HG03103 (cell line): ENCODE data around the gene CANT1.
"Not testable (repeated sequence)": the region's sequence is repeated elsewhere in the genome, so short reads cannot be mapped to it uniquely, and the experiment has no call there.

Experiments
- ATAC-seq: cut with Tn5 transposase; IDR thresholded peaks from one replicate; pipeline ENCODE4 v1.9.1; 2021; ENCODE audit warnings: low read depth; ENCODE audit not compliant: unreplicated experiment

CANT1 gene

GRCh38 chr17:79028496-79029326 lies 19.1 kb upstream of the CANT1 start:
- no peak for ATAC-seq

GRCh38 chr17:79027925-79028491 lies 18.4 kb upstream of the CANT1 start:
- ATAC-seq, result no peak

GRCh38 chr17:79027274-79027924 lies 17.8 kb upstream of the CANT1 start:
- ATAC-seq, result no peak

- no peak for ATAC-seq
These were observed 17.1 kb upstream of the CANT1 start for GRCh38 chr17:79026376-79027273.

GRCh38 chr17:79024901-79025737 lies 15.6 kb upstream of the CANT1 start:
- ATAC-seq, result no peak

GRCh38 chr17:79023886-79024771 lies 14.6 kb upstream of the CANT1 start, which contains the start of gene C1QTNF1:
Gene C1QTNF1 (plus strand): TSS chr17:79024169. CDS start chr17:79043969, 19,800 bp downstream.
- no peak for ATAC-seq

- no peak for ATAC-seq
These were observed 13.7 kb upstream of the CANT1 start for GRCh38 chr17:79023180-79023705.

GRCh38 chr17:79022507-79022991 lies 13.0 kb upstream of the CANT1 start:
- no peak for ATAC-seq

GRCh38 chr17:79021929-79022328 lies 12.4 kb upstream of the CANT1 start:
- ATAC-seq, result not testable (repeated sequence)

GRCh38 chr17:79020631-79021301 lies 11.2 kb upstream of the CANT1 start:
- no peak for ATAC-seq

- no peak for ATAC-seq
These were observed 10.3 kb upstream of the CANT1 start for GRCh38 chr17:79019632-79020584.

GRCh38 chr17:79019261-79019631 lies 9.7 kb upstream of the CANT1 start:
- no peak for ATAC-seq

- ATAC-seq, result no peak
These were observed 8.8 kb upstream of the CANT1 start for GRCh38 chr17:79018370-79018695.

- ATAC-seq, result no peak
These were observed 8.2 kb upstream of the CANT1 start for GRCh38 chr17:79017546-79018369.

- ATAC-seq, result no peak
These were observed 4.7 kb upstream of the CANT1 start for GRCh38 chr17:79014158-79014758.
